SH-SY5Y (cell line): ENCODE data around the gene IL1RAPL2.

ENCODE experiments used
- GATA2 ChIP-seq: IDR thresholded peaks from 2 replicates; pipeline ENCODE4 v1.6.1; 2011; ENCODE audit warnings: mild to moderate bottlenecking, low read depth, low read length
- GATA3 ChIP-seq: IDR thresholded peaks from 2 replicates; pipeline ENCODE4 v1.6.1; 2011; ENCODE audit warnings: low read depth, mild to moderate bottlenecking, low read length, moderate library complexity

DNA sequence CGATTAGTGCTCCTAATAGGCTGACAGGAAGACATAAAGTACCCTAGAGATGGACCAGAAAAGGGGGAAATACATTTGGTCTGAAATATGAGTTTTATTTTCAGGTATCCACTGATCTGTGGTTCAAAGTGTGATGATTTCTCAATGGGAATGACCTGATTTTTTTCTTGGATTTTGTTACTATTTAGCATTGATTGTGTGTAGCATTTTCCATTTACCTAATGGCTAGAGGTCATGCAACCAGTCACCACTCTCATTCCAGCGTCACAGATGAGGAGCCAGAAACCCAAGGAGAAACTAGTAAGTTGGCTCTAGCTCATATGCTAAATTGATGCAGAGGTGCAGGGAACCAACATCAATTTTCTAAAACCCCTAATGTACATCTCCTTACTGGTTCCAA is 118.1 kb downstream of the IL1RAPL2 start:
- TF ChIP-seq GATA2 = no peak
- no peak for TF ChIP-seq GATA3
